RWPE1 (cell line): ENCODE data around the gene RELL2.

Experiments used
- CTCF ChIA-PET: fragments of 350-600 bp; sonication (Branson Sonifier 250); formaldehyde crosslinking; extraction: SDS; loops from one replicate; lab custom pipeline; 2021; lab: Yijun Ruan, JAX
- POLR2A ChIA-PET: fragments of 400-600 bp; formaldehyde crosslinking; extraction: SDS; loops from one replicate; lab custom pipeline; 2020; ENCODE audit warnings: antibody characterized with exemption; ENCODE audit not compliant: low non-redundant PET; lab: Yijun Ruan, JAX
- DNase-seq: peaks from one replicate; pipeline ENCODE4 v3.0.0; 2012; ENCODE audit warnings: low spot score
- H3K27ac ChIP-seq: fragments of 450-650 bp; 2 replicates; pipeline ENCODE4 v1.5.1; 2017
- CTCF ChIP-seq: fragments of 450-650 bp; conservative IDR thresholded peaks from 2 replicates; pipeline ENCODE4 v1.5.1; 2017; ENCODE audit warnings: low read depth, mild to moderate bottlenecking

RELL2 gene

GRCh38 chr5:141598391-141599345 lies 38.1 kb upstream of the RELL2 start:
- ChIA-PET POLR2A (no interaction called here), CTCF (interaction anchor here (0.6 to 2.0 kb wide), 5 partner anchors 9 to 545 kb away, joined by 3 to 5 read pairs (median 3); partner anchors contain the start of gene DIAPH1)
- DNase-seq = no peak
- H3K27ac ChIP-seq = no peak overlapping the region
- TF ChIP-seq CTCF = no peak

GRCh38 chr5:141602606-141603005 lies 34.2 kb upstream of the RELL2 start:
- POLR2A ChIA-PET = interaction anchor here (0.7 kb wide), 1 partner anchor 15 kb away, joined by 4 read pairs; no protein-coding TSS in a partner anchor

GRCh38 chr5:141603923-141604717 lies 32.7 kb upstream of the RELL2 start:
- H3K27ac ChIP-seq = peak overlapping the region; percentile 77
- DNase-seq = peak; percentile 95
- CTCF ChIA-PET = interaction anchor here (2.1 to 2.2 kb wide), 3 partner anchors 10 to 15 kb away, joined by 10 to 15 read pairs (median 10); partner anchors contain the start of gene DIAPH1
- TF ChIP-seq CTCF = no peak
- POLR2A ChIA-PET = no interaction called here

More at GRCh38 chr5:141602606-141603005, 34.2 kb upstream of the RELL2 start:
- CTCF ChIA-PET = interaction anchor here (0.6 to 2.1 kb wide), 5 partner anchors 9 to 41 kb away, joined by 3 to 11 read pairs (median 8); partner anchors contain the start of gene DIAPH1
- TF ChIP-seq CTCF = no peak
- DNase-seq = no peak
- no peak overlapping the region for H3K27ac ChIP-seq

- no peak for TF ChIP-seq CTCF
- POLR2A ChIA-PET = no interaction called here
- CTCF ChIA-PET = interaction anchor here (0.8 to 2.2 kb wide), 2 partner anchors 14 kb away, joined by 3 to 10 read pairs; partner anchors contain the start of gene DIAPH1
These were observed 31.1 kb upstream of the RELL2 start for GRCh38 chr5:141605523-141606277.

GRCh38 chr5:141608046-141608445 lies 28.8 kb upstream of the RELL2 start:
- ChIA-PET POLR2A (no interaction called here), CTCF (interaction anchor here (1.2 to 1.8 kb wide), 2 partner anchors 12 to 16 kb away, joined by 3 to 7 read pairs; no protein-coding TSS in a partner anchor)
- no peak for TF ChIP-seq CTCF
- DNase-seq = no peak
- peak overlapping the region; percentile 38 for H3K27ac ChIP-seq

More at GRCh38 chr5:141605523-141606277, 31.1 kb upstream of the RELL2 start:
- DNase-seq = no peak
- H3K27ac ChIP-seq = peak overlapping the region; percentile 61; the same call in 1 of the 2 replicates
